HEK293T (cell line): ENCODE results near the gene FXYD7.
"Not testable (repeated sequence)": the region's sequence is repeated elsewhere in the genome, so short reads cannot be mapped to it uniquely, and the experiment has no call there.

Experiments used
- CTCF ChIA-PET: fragments of 350-600 bp; formaldehyde crosslinking; extraction: SDS; loops from one replicate; lab custom pipeline; 2021; ENCODE audit warnings: antibody characterized with exemption, inconsistent platforms; lab: Yijun Ruan, JAX
- POLR2A ChIA-PET: fragments of 350-600 bp; formaldehyde crosslinking; extraction: SDS; loops from one replicate; lab custom pipeline; 2020; ENCODE audit warnings: antibody characterized with exemption, inconsistent platforms; lab: Yijun Ruan, JAX
- DNase-seq: peaks from one replicate; pipeline ENCODE4 v3.0.0; 2012; ENCODE audit warnings: mixed read lengths; ENCODE audit errors: extremely low spot score
- ARNT ChIP-seq: fragments of 450-650 bp; IDR thresholded peaks from 2 replicates; pipeline ENCODE4 v1.6.1; 2017; ENCODE audit warnings: mild to moderate bottlenecking
- BHLHE40 ChIP-seq: fragments of 450-650 bp; IDR thresholded peaks from 2 replicates; pipeline ENCODE4 v1.6.1; 2016; ENCODE audit warnings: mild to moderate bottlenecking, moderate library complexity, borderline replicate concordance
- CTBP1 ChIP-seq: fragments of 450-650 bp; IDR thresholded peaks from 2 replicates; pipeline ENCODE4 v1.6.1; 2016; ENCODE audit warnings: borderline replicate concordance
- FOXA1 ChIP-seq: fragments of 450-650 bp; IDR thresholded peaks from 2 replicates; pipeline ENCODE4 v1.6.1; 2016; ENCODE audit warnings: mild to moderate bottlenecking
- FOXM1 ChIP-seq: fragments of 450-650 bp; IDR thresholded peaks from 2 replicates; pipeline ENCODE4 v1.6.1; 2017; ENCODE audit warnings: mild to moderate bottlenecking, borderline replicate concordance
- HDGF ChIP-seq: fragments of 450-650 bp; IDR thresholded peaks from 2 replicates; pipeline ENCODE4 v1.6.1; 2017; ENCODE audit warnings: antibody characterized with exemption, borderline replicate concordance
- LEF1 ChIP-seq: fragments of 450-650 bp; IDR thresholded peaks from 2 replicates; pipeline ENCODE4 v1.6.1; 2017; ENCODE audit warnings: mild to moderate bottlenecking, borderline replicate concordance
- NFRKB ChIP-seq: fragments of 450-650 bp; IDR thresholded peaks from 2 replicates; pipeline ENCODE4 v1.6.1; 2016; ENCODE audit warnings: mild to moderate bottlenecking, moderate library complexity
- PKNOX1 ChIP-seq: fragments of 450-650 bp; IDR thresholded peaks from 2 replicates; pipeline ENCODE4 v1.6.1; 2016
- SP1 ChIP-seq: fragments of 450-650 bp; IDR thresholded peaks from 2 replicates; pipeline ENCODE4 v1.6.1; 2017
- SUZ12 ChIP-seq: fragments of 450-650 bp; IDR thresholded peaks from 2 replicates; pipeline ENCODE4 v1.6.1; 2016; ENCODE audit warnings: mild to moderate bottlenecking
- TARDBP ChIP-seq: fragments of 450-650 bp; IDR thresholded peaks from 2 replicates; pipeline ENCODE4 v1.6.1; 2016
- ZNF384 ChIP-seq: fragments of 450-650 bp; IDR thresholded peaks from 2 replicates; pipeline ENCODE4 v1.6.1; 2016

FXYD7 gene

DNA sequence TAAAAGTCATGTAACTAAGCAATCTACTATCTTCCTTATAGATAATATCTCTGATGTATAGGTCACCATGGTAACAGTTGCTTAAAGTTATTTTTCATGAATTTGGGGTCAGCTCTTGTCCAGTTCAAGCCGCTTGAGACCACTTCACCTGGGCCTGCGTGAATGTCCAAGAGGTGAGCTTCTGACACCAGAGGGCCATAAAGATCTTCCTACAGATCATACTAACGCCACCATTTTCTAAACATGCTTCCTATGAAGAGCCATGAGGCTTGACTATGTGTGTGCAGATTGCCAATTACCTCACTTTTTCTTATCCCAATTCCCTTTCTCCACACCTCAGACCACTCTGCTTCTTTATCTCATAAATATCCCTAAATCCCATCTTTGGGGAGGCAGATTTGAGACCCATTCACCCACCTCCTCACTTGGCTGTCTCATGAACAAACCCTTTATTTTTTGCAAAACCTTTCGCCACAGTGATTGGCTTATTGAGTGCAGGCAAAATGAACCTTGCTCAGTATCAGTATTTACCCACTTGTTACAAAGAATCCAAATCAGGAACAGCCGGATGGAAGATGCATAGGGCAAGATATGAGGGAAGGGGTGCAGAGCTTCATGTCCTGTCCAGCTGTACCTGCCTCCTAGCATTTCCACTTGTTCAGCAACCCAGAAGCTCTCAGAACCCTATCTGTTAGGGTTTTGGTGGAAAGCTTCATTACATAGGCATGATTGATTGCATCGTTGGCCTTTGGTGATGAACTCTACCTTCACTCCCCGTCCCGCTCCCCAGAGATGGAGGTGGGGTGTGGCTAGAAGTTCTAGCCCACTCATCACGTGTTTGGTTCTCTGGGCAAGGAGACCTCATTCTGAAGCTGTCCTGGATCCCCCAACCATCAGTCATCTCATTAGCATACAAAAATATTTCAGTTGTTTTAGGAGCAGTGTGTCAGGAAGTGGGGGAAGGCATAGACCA is 51.2 kb downstream of the FXYD7 start:
- no peak for DNase-seq
- TF ChIP-seq CTBP1 (no peak), HDGF (no peak), FOXA1 (no peak), SUZ12 (no peak), LEF1 (no peak), TARDBP (no peak), NFRKB (no peak), SP1 (no peak), ARNT (no peak), FOXM1 (no peak), ZNF384 (no peak)
- ChIA-PET POLR2A (no interaction called here), CTCF (no interaction called here)

- no peak for DNase-seq
- CTCF ChIA-PET: no interaction called here
- POLR2A ChIA-PET: no interaction called here
Observed at GRCh38 chr19:35195830-35196229, 52.8 kb downstream of the FXYD7 start.

DNA sequence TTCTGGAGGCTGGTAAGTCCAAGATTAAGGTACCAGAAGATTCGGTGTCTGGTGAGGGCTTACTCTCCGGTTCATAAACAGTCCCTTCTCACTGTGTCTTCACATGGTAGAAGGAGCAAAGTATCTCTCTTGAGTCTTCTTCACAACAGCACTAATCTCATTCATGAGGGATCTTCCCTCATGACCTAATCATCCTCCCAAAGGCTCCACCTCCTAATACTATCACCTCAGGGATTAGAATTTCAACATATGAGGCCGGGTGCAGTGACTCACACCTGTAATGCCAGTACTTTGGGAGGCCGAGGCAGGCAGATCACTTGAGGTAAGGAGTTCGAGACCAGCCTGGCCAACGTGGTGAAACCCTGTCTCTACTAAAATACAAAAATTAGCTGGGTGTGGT is 53.8 kb downstream of the FXYD7 start:
- CTCF ChIA-PET, DNase-seq, POLR2A ChIA-PET: not testable (repeated sequence)

More at GRCh38 chr19:35195830-35196229, 52.8 kb downstream of the FXYD7 start:
- TF ChIP-seq TARDBP (no peak), CTBP1 (no peak), BHLHE40 (no peak), PKNOX1 (no peak), FOXM1 (no peak), HDGF (no peak), ZNF384 (no peak)

DNA sequence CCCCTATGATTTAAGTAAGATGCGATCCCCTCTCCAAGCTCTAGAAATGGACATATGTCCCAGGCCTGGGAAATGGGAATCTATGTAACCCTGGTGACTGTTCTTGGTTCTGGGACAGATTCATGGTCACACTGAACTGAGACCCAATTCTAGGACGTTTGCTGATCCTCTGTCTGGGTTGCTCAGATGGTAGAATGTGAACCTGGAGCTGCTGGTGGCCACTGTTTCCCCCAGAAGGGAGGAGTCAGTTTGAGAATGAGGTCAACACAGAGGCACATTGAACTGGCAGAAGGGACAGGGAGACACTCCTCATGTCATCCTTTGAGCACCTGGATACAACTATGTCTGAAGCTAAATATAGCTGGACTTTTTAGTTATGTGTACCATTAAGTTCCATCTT is 56.4 kb downstream of the FXYD7 start:
- no peak for TF ChIP-seq CTBP1
- no peak for TF ChIP-seq BHLHE40
- no peak for TF ChIP-seq FOXM1
- TF ChIP-seq ARNT: no peak
- no peak for TF ChIP-seq FOXA1
- TF ChIP-seq SP1: no peak
- TF ChIP-seq ZNF384: no peak
- TF ChIP-seq PKNOX1: no peak
- no peak for TF ChIP-seq NFRKB
- TF ChIP-seq SUZ12: no peak
- DNase-seq: no peak
- ChIA-PET POLR2A (no interaction called here), CTCF (no interaction called here)

DNA sequence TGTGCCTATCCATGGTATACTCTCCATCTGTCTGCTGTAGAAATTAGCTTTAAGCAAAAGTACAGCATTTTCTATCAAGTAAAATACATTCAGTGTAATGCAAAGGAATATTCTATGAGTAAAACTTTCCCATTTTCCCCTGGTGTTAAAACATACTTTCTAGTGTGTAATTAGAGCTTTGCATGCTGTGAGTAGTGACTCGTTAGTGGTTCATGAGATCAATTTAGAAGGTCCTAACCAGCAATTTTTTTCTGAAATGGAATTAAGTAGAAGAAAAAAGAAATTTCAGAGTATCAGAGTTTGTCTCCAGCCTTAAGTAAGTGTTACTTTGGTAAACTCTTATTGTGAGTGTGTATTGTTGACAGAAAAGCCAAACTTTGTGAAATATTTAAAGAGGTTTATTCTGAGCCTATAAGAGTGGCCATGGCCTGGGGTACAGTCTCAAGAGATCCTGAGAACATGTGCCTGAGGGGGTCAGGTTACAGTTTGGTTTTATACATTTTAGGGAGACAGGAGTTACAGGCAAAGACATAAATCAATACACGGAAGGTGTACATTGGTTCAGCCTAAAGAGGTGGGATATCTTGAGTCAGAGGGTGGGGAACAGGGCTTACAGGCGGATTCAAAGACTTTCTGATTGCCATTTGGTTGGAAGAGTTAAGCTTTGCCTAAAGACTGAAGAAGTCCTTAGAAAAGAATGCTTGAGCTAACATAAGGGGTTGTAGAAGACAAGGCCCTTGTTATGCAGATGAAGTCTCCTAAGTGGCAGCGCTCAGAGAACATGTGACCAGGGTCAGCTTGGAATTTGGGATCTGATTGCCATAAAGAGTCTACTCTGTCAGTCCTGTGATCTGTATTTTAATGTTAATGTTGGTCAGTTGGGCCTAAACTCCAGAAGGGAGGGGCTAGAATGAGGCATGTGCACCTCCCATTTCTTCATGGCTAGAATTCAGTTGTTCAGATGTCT is 60.0 kb downstream of the FXYD7 start:
- no peak for DNase-seq

More for the DNA sequence above, 60.0 kb downstream of the FXYD7 start:
- ChIA-PET CTCF (no interaction called here), POLR2A (no interaction called here)
- TF ChIP-seq FOXM1 (no peak), PKNOX1 (peak; percentile 75)
